ENCODE measurements around the gene GTF2IRD2.
"Not testable (repeated sequence)": the region's sequence is repeated elsewhere in the genome, so short reads cannot be mapped to it uniquely, and the experiment has no call there.

GRCh38 chr7:74821259-74821658, 30.1 kb downstream of the GTF2IRD2 start:
- TF ChIP-seq, protein P1, sequence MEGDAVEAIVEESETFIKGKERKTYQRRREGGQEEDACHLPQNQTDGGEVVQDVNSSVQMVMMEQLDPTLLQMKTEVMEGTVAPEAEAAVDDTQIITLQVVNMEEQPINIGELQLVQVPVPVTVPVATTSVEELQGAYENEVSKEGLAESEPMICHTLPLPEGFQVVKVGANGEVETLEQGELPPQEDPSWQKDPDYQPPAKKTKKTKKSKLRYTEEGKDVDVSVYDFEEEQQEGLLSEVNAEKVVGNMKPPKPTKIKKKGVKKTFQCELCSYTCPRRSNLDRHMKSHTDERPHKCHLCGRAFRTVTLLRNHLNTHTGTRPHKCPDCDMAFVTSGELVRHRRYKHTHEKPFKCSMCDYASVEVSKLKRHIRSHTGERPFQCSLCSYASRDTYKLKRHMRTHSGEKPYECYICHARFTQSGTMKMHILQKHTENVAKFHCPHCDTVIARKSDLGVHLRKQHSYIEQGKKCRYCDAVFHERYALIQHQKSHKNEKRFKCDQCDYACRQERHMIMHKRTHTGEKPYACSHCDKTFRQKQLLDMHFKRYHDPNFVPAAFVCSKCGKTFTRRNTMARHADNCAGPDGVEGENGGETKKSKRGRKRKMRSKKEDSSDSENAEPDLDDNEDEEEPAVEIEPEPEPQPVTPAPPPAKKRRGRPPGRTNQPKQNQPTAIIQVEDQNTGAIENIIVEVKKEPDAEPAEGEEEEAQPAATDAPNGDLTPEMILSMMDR (conservative IDR thresholded peaks at IDR 0.05), result not testable (repeated sequence)
- TF ChIP-seq EZH2 (IDR thresholded peaks at IDR 0.05; ENCODE audit: low read depth), result not testable (repeated sequence)

All from PC-9 (cell line).